ENCODE results near the gene TMEM204. TPM values are rescaled to one million over a fixed set of nuclear protein-coding genes. Genes with fewer than 3 reads are reported as not detected.

TMEM204 gene
- total and polyA plus RNA-seq, 10 of the 15 experiments (the other 5 are each of a cell fraction or from before 2014, with no cell fraction given), result 0.05 to 0.30 (median 0.18) TPM; not detected in 7

GRCh38 chr16:1509307-1510221 is 23.9 kb upstream of the TMEM204 start:
- in situ Hi-C loops (cut with MboI) (no loop called here), intact Hi-C loops (cut with micrococcal nuclease; ENCODE audit: unreplicated experiment) (no loop called here)
- POLR2A ChIA-PET, result no interaction called here
- H3K4me2 ChIP-seq (ENCODE audit: control insufficient read depth, insufficient read depth), result no peak overlapping the region
- CTCF ChIA-PET, result no interaction called here
- H2AFZ ChIP-seq (ENCODE audit: control insufficient read depth, low read depth, low read length), result no peak overlapping the region
- FAIRE-seq (no peak), DNase-seq (ENCODE audit: low read depth, low spot score) (no peak), ATAC-seq (no peak)
- no peaks in the 10 kb centered on the region; the same call in 2 of the 3 replicates for H3K9me3 ChIP-seq (replicated peaks; ENCODE audit: control insufficient read depth, insufficient read depth, low read length)
- H3K27ac ChIP-seq (ENCODE audit: control insufficient read depth, insufficient read depth), result no peak overlapping the region
- SMC1A ChIA-PET (ENCODE audit: uncharacterized antibody, unreplicated experiment), result no interaction called here
- H3K4me1 ChIP-seq (ENCODE audit: control insufficient read depth, insufficient read depth, low read length), result no peaks in the 10 kb centered on the region
- H3K36me3 ChIP-seq (ENCODE audit: control insufficient read depth in 2 of 2, insufficient read depth in 2 of 2, low read length in 1 of 2), result no peaks in the 10 kb centered on the region
- H4K20me1 ChIP-seq (ENCODE audit: control insufficient read depth, insufficient read depth), result no peaks in the 10 kb centered on the region
- no TSS peak for BruUV-seq (replicated peaks)
- no peaks in the 10 kb centered on the region for H3K79me2 ChIP-seq (ENCODE audit: control insufficient read depth, insufficient read depth, low read length)
- WGBS (ENCODE audit: insufficient coverage, insufficient replicate concordance, low lambda C conversion rate, missing lambda C conversion rate), result 94% methylated on average over 44 of the region's 44 CpGs
- no peak overlapping the region for H3K9ac ChIP-seq (ENCODE audit: control insufficient read depth, insufficient read depth, low read length)
- H3K4me3 ChIP-seq, result no peak overlapping the region
- no peaks in the 10 kb centered on the region for H3K27me3 ChIP-seq (replicated peaks in 1 of 2; ENCODE audit: control insufficient read depth in 2 of 2, insufficient read depth in 2 of 2, low read length in 1 of 2)
- RAD21 ChIA-PET (ENCODE audit: unreplicated experiment), result no interaction called here
- TF ChIP-seq NFYA (IDR thresholded peaks at IDR 0.05; ENCODE audit: borderline replicate concordance, low read depth, low read length) (no peak), SMARCA5 (IDR thresholded peaks at IDR 0.05) (no peak), YBX1 (IDR thresholded peaks at IDR 0.05) (no peak), ZNF24 (IDR thresholded peaks at IDR 0.05) (no peak), LARP7 (IDR thresholded peaks at IDR 0.05) (no peak), YY1 (IDR thresholded peaks at IDR 0.05; ENCODE audit: low read depth, low read length) (no peak)
- TF ChIP-seq, protein P1, sequence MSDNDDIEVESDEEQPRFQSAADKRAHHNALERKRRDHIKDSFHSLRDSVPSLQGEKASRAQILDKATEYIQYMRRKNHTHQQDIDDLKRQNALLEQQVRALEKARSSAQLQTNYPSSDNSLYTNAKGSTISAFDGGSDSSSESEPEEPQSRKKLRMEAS (IDR thresholded peaks at IDR 0.05; ENCODE audit: low read depth, low read length), result no peak

DNA sequence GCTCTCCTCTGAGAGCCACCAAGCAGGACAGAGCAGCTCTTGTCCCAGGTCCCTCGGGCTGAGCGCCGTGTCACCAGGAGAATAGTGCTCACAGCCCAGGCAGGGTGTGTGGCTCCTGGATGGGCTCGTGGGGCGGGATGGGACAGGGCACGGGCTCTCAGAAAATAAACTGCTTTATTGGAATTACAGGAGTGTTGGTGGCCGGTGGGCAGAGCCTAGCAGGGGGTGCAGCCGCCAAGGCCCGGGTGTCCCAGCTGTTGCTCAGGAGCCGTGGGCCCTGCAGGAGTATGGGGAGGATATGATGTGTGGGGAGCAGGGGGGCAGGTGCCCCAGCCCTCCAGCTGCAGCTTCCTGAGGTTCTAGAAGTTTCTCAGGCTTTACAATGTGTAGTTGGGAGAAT is 23.2 kb upstream of the TMEM204 start:
- intact Hi-C loops (cut with micrococcal nuclease; ENCODE audit: unreplicated experiment), result no loop called here
- FAIRE-seq (no peak), DNase-seq (ENCODE audit: low read depth, low spot score) (no peak)
- TF ChIP-seq ZBTB40 (IDR thresholded peaks at IDR 0.05; ENCODE audit: borderline replicate concordance), result no peak
- no peak for TF ChIP-seq NFXL1 (IDR thresholded peaks at IDR 0.05; ENCODE audit: borderline replicate concordance)
- no peak for TF ChIP-seq IRF4 (IDR thresholded peaks at IDR 0.05; ENCODE audit: low read depth, low read length)
- no peak for TF ChIP-seq NFIC (IDR thresholded peaks at IDR 0.05; ENCODE audit: low read depth, low read length)
- no peak for TF ChIP-seq SUPT20H (IDR thresholded peaks at IDR 0.05; ENCODE audit: borderline replicate concordance, control insufficient read depth, low read depth, low read length)
- no peak for TF ChIP-seq CHD1 (IDR thresholded peaks at IDR 0.05; ENCODE audit: low read depth, low read length)
- no peak for TF ChIP-seq RUNX3 (IDR thresholded peaks at IDR 0.05; ENCODE audit: low read length)
- no peak for TF ChIP-seq EED (IDR thresholded peaks at IDR 0.05; ENCODE audit: low read depth)

More for the DNA sequence above, 23.2 kb upstream of the TMEM204 start:
- ChIA-PET RAD21 (ENCODE audit: unreplicated experiment) (no interaction called here), SMC1A (ENCODE audit: uncharacterized antibody, unreplicated experiment) (no interaction called here), POLR2A (no interaction called here), CTCF (interaction anchor here (0.6 kb wide), 1 partner anchor 767 kb away, joined by 3 read pairs; no protein-coding TSS in a partner anchor)
- H3K27me3 ChIP-seq (replicated peaks in 1 of 2; ENCODE audit: control insufficient read depth in 2 of 2, insufficient read depth in 2 of 2, low read length in 1 of 2), result no peaks in the 10 kb centered on the region
- no peaks in the 10 kb centered on the region; the same call in 2 of the 3 replicates for H3K9me3 ChIP-seq (replicated peaks; ENCODE audit: control insufficient read depth, insufficient read depth, low read length)
- no peak overlapping the region for H3K4me3 ChIP-seq
- no peak overlapping the region for H2AFZ ChIP-seq (ENCODE audit: control insufficient read depth, low read depth, low read length)
- no peak for ATAC-seq
- 94% methylated on average over 10 of the region's 10 CpGs for WGBS (ENCODE audit: insufficient coverage, insufficient replicate concordance, low lambda C conversion rate, missing lambda C conversion rate)
- H3K9ac ChIP-seq (ENCODE audit: control insufficient read depth, insufficient read depth, low read length), result no peak overlapping the region
- H4K20me1 ChIP-seq (ENCODE audit: control insufficient read depth, insufficient read depth), result no peaks in the 10 kb centered on the region
- H3K79me2 ChIP-seq (ENCODE audit: control insufficient read depth, insufficient read depth, low read length), result no peaks in the 10 kb centered on the region
- no TSS peak for BruUV-seq (replicated peaks)
- no peak overlapping the region for H3K27ac ChIP-seq (ENCODE audit: control insufficient read depth, insufficient read depth)
- in situ Hi-C loops (cut with MboI), result no loop called here
- no peak overlapping the region for H3K4me2 ChIP-seq (ENCODE audit: control insufficient read depth, insufficient read depth)
- no peaks in the 10 kb centered on the region for H3K4me1 ChIP-seq (ENCODE audit: control insufficient read depth, insufficient read depth, low read length)
- no peaks in the 10 kb centered on the region for H3K36me3 ChIP-seq (ENCODE audit: control insufficient read depth in 2 of 2, insufficient read depth in 2 of 2, low read length in 1 of 2)
